Measurements from ENCODE around the gene MTRF1. TPM values are rescaled to one million over a fixed set of nuclear protein-coding genes. Genes with fewer than 3 reads are reported as not detected.

MTRF1 gene
- total RNA-seq, 4 donors from 2014 or later: 10.7 to 29.6 (median 21.4) TPM

GRCh38 chr13:41259875-41260501, 3.4 kb downstream of the MTRF1 start:
- DNase-seq: no peak
- no peak overlapping the region for H3K27ac ChIP-seq

DNA sequence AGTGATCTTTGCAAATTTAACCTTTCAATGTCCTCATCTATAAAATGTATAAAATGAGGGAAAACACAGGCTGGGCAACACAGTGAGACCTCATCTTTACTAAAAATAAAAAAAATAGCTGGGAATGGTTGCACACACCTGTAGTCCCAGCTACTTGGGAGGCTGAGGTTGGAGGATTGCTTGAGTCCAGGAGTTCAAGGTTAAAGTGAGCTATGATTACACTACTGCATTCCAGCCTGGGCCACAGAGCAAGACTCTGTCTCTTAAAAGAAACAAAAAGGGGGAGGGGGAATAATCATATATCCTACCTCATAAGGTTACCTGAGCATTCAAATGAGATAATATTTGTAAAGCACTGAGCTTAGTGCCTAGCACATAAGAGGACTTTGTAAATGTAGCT, 5.8 kb downstream of the MTRF1 start:
- no peak overlapping the region for H3K27ac ChIP-seq
- H3K4me1 ChIP-seq: peaks cover 0 to under 1% (median 0%) of the 10 kb centered on the region in 4 donors
- peaks cover 0 to 40% (median 0%) of the 10 kb centered on the region in 3 donors for H3K36me3 ChIP-seq

More at GRCh38 chr13:41259875-41260501, 3.4 kb downstream of the MTRF1 start:
- Histone ChIP-seq H3K4me1 (peaks cover 0 to 4% (median 2%) of the 10 kb centered on the region in 4 donors), H3K4me3 (no peak overlapping the region), H3K27me3 (no peaks in the 10 kb centered on the region), H3K9me3 (no peaks in the 10 kb centered on the region), H3K36me3 (peaks cover 0 to 26% (median 0%) of the 10 kb centered on the region in 3 donors)
- TF ChIP-seq CTCF (IDR thresholded peaks at IDR 0.05) (no peak), POLR2A (IDR thresholded peaks at IDR 0.05) (no peak)

DNA sequence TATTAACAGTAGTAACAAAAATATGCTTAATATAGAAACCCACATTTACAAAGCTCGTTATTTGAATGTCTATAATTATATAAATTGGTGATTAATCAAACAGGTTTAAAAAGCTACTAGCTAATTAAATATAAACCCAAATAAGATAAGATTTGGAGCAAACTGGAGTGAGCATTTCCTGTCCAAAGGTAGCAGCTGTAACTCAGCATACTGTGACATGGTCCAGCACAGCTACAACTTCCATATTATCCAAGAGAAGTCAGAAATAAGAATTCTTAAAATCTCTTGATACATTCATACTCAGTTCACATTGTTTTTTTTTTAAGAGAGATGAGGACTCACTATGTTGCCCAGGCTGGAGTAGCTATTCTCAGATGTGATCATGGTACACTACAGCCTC, 8.5 kb downstream of the MTRF1 start:
- H3K9me3 ChIP-seq: no peaks in the 10 kb centered on the region
- H3K36me3 ChIP-seq: peaks cover 0 to 59% (median 0%) of the 10 kb centered on the region in 3 donors
- H3K27me3 ChIP-seq: no peaks in the 10 kb centered on the region
- H3K27ac ChIP-seq: no peak overlapping the region
- no peak for DNase-seq
- no peak overlapping the region for H3K4me3 ChIP-seq
- H3K4me1 ChIP-seq: no peaks in the 10 kb centered on the region
- no peak for TF ChIP-seq POLR2A (IDR thresholded peaks at IDR 0.05)
- TF ChIP-seq CTCF (IDR thresholded peaks at IDR 0.05): no peak

More for the DNA sequence above, 5.8 kb downstream of the MTRF1 start:
- H3K27me3 ChIP-seq: no peaks in the 10 kb centered on the region
- no peak overlapping the region for H3K4me3 ChIP-seq
- TF ChIP-seq CTCF (IDR thresholded peaks at IDR 0.05) (no peak), POLR2A (IDR thresholded peaks at IDR 0.05) (no peak)
- no peak for DNase-seq
- no peaks in the 10 kb centered on the region for H3K9me3 ChIP-seq

- H3K27ac ChIP-seq: no peak overlapping the region
- H3K27me3 ChIP-seq: no peaks in the 10 kb centered on the region
- no peaks in the 10 kb centered on the region for H3K9me3 ChIP-seq
- DNase-seq: no peak
- no peak overlapping the region for H3K4me3 ChIP-seq
- H3K36me3 ChIP-seq: peaks cover 0 to 48% (median 0%) of the 10 kb centered on the region in 3 donors
- no peaks in the 10 kb centered on the region for H3K4me1 ChIP-seq
- TF ChIP-seq POLR2A (IDR thresholded peaks at IDR 0.05) (no peak), CTCF (IDR thresholded peaks at IDR 0.05) (no peak)
These were observed 12.4 kb downstream of the MTRF1 start for GRCh38 chr13:41250993-41251392.

DNA sequence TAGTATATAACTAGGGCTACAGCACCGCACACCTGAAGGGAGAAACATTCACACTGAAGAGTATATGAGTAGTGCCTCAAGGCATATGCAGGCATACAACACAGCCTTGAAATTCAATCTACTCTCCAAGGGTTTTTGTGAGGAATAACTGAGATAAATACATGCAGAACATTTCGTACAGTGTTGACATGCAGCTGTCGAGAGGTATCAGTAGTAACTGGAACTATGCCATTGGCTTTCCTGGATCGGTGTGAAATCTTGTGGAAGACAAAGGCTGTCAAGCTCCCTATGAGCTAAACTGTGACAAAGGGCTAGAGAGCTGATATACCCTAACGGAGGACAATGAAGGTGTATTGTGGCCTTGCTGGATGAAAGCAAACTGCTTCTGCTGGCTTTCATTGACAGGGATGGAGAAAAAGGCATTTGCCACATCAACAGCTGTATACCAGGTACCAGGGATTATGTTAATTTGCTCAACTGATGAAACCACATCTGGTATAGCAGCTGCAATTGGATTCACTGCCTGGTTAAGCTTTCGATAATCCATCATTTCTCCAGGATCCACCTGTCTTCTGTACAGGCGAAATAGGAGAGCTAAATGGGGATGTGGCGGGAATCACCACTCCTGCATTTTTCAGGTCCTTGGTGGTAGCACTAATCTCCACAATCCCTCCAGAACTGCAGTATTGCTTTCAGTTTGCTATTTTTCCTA, 16.3 kb downstream of the MTRF1 start:
- H3K4me1 ChIP-seq: no peaks in the 10 kb centered on the region
- H3K36me3 ChIP-seq: peaks cover 0 to 21% (median 0%) of the 10 kb centered on the region in 3 donors
- DNase-seq: no peak
- H3K4me3 ChIP-seq: no peak overlapping the region
- H3K9me3 ChIP-seq: no peaks in the 10 kb centered on the region
- no peak overlapping the region for H3K27ac ChIP-seq
- H3K27me3 ChIP-seq: no peaks in the 10 kb centered on the region
- no peak for TF ChIP-seq CTCF (IDR thresholded peaks at IDR 0.05)
- no peak for TF ChIP-seq POLR2A (IDR thresholded peaks at IDR 0.05)
